ENCODE results near the gene CNTN4. TPM values are rescaled to one million over a fixed set of nuclear protein-coding genes. Genes with fewer than 3 reads are reported as not detected.

The CNTN4 gene
- total RNA-seq, 1 donor from 2014 or later, result 22.1 TPM

GRCh38 chr3:2441558-2441957, 342.9 kb downstream of the CNTN4 start:
- no peak for DNase-seq (ENCODE audit: extremely low spot score in 2 of 2)
- TF ChIP-seq POLR2AphosphoS5 (IDR thresholded peaks at IDR 0.05; ENCODE audit: insufficient read depth in 1 of 2, low read depth in 1 of 2), result no peak
- TF ChIP-seq POLR2A (IDR thresholded peaks at IDR 0.05), result no peak
- no peak for TF ChIP-seq CTCF (IDR thresholded peaks at IDR 0.05)
- Histone ChIP-seq H3K27ac (no peak overlapping the region), H3K4me1 (no peaks in the 10 kb centered on the region), H3K36me3 (no peaks in the 10 kb centered on the region), H3K27me3 (no peaks in the 10 kb centered on the region), H3K9me3 (no peaks in the 10 kb centered on the region), H3K4me3 (no peak overlapping the region)
- intact Hi-C loops (cut with DNase I), result no loop called here

GRCh38 chr3:2446146-2446545, 347.5 kb downstream of the CNTN4 start:
- DNase-seq (ENCODE audit: extremely low spot score in 2 of 2), result no peak
- intact Hi-C loops (cut with DNase I), result no loop called here
- Histone ChIP-seq H3K4me3 (no peak overlapping the region), H3K27ac (no peak overlapping the region), H3K27me3 (no peaks in the 10 kb centered on the region), H3K4me1 (no peaks in the 10 kb centered on the region), H3K9me3 (no peaks in the 10 kb centered on the region), H3K36me3 (no peaks in the 10 kb centered on the region)
- TF ChIP-seq POLR2A (IDR thresholded peaks at IDR 0.05) (no peak), CTCF (IDR thresholded peaks at IDR 0.05) (no peak), POLR2AphosphoS5 (IDR thresholded peaks at IDR 0.05; ENCODE audit: insufficient read depth in 1 of 2, low read depth in 1 of 2) (no peak)

GRCh38 chr3:2452249-2452648, 353.6 kb downstream of the CNTN4 start:
- Histone ChIP-seq H3K4me3 (no peak overlapping the region), H3K9me3 (no peaks in the 10 kb centered on the region), H3K27ac (no peak overlapping the region), H3K27me3 (no peaks in the 10 kb centered on the region), H3K36me3 (no peaks in the 10 kb centered on the region), H3K4me1 (no peaks in the 10 kb centered on the region)
- no peak for DNase-seq (ENCODE audit: extremely low spot score in 2 of 2)
- TF ChIP-seq CTCF (IDR thresholded peaks at IDR 0.05) (no peak), POLR2AphosphoS5 (IDR thresholded peaks at IDR 0.05; ENCODE audit: insufficient read depth in 1 of 2, low read depth in 1 of 2) (no peak), POLR2A (IDR thresholded peaks at IDR 0.05) (no peak)
- intact Hi-C loops (cut with DNase I), result no loop called here

GRCh38 chr3:2454865-2455264, 356.2 kb downstream of the CNTN4 start:
- intact Hi-C loops (cut with DNase I), result no loop called here
- Histone ChIP-seq H3K27me3 (no peaks in the 10 kb centered on the region), H3K4me3 (no peak overlapping the region), H3K27ac (no peak overlapping the region), H3K36me3 (no peaks in the 10 kb centered on the region), H3K4me1 (no peaks in the 10 kb centered on the region), H3K9me3 (no peaks in the 10 kb centered on the region)
- no peak for DNase-seq (ENCODE audit: extremely low spot score in 2 of 2)
- TF ChIP-seq POLR2A (IDR thresholded peaks at IDR 0.05) (no peak), POLR2AphosphoS5 (IDR thresholded peaks at IDR 0.05; ENCODE audit: insufficient read depth in 1 of 2, low read depth in 1 of 2) (no peak), CTCF (IDR thresholded peaks at IDR 0.05) (no peak)

GRCh38 chr3:2456788-2457187, 358.1 kb downstream of the CNTN4 start:
- H3K9me3 ChIP-seq, result no peaks in the 10 kb centered on the region
- H3K27ac ChIP-seq, result no peak overlapping the region
- no peak for DNase-seq (ENCODE audit: extremely low spot score in 2 of 2)
- no peaks in the 10 kb centered on the region for H3K27me3 ChIP-seq
- TF ChIP-seq CTCF (IDR thresholded peaks at IDR 0.05), result no peak
- no peak for TF ChIP-seq POLR2AphosphoS5 (IDR thresholded peaks at IDR 0.05; ENCODE audit: insufficient read depth in 1 of 2, low read depth in 1 of 2)
- no peak overlapping the region for H3K4me3 ChIP-seq
- intact Hi-C loops (cut with DNase I), result no loop called here
- H3K36me3 ChIP-seq, result no peaks in the 10 kb centered on the region
- no peaks in the 10 kb centered on the region for H3K4me1 ChIP-seq

Measured in vagina (tissue), 2 donors.